ENCODE data around the gene HTR3A.

Gene HTR3A

GRCh38 chr11:114019046-114019445, 44.1 kb downstream of the HTR3A start:
- DNase-seq (ENCODE audit: low read depth), result no peak

- DNase-seq (ENCODE audit: low read depth), result no peak
These were observed 44.7 kb downstream of the HTR3A start for GRCh38 chr11:114019574-114019973.

GRCh38 chr11:114025329-114025907, 50.5 kb downstream of the HTR3A start:
- no peak for DNase-seq (ENCODE audit: low read depth)

- no peak for DNase-seq (ENCODE audit: low read depth)
These were observed 51.4 kb downstream of the HTR3A start for GRCh38 chr11:114026355-114026754.

GRCh38 chr11:114027391-114027790, 52.5 kb downstream of the HTR3A start:
- no peak for DNase-seq (ENCODE audit: low read depth)

GRCh38 chr11:114027926-114028325, 53.0 kb downstream of the HTR3A start:
- no peak for DNase-seq (ENCODE audit: low read depth)

GRCh38 chr11:114031246-114031966, 56.5 kb downstream of the HTR3A start:
- no peak for DNase-seq (ENCODE audit: low read depth)

GRCh38 chr11:114031967-114032320, 57.0 kb downstream of the HTR3A start:
- DNase-seq (ENCODE audit: low read depth), result no peak

GRCh38 chr11:114033066-114033465, 58.2 kb downstream of the HTR3A start:
- no peak for DNase-seq (ENCODE audit: low read depth)

GRCh38 chr11:114033572-114033971, 58.7 kb downstream of the HTR3A start:
- no peak for DNase-seq (ENCODE audit: low read depth)

GRCh38 chr11:114034956-114035355, 60.0 kb downstream of the HTR3A start:
- DNase-seq (ENCODE audit: low read depth), result no peak

- no peak for DNase-seq (ENCODE audit: low read depth)
These were observed 61.4 kb downstream of the HTR3A start for GRCh38 chr11:114036147-114036811.

- no peak for DNase-seq (ENCODE audit: low read depth)
These were observed 62.0 kb downstream of the HTR3A start for GRCh38 chr11:114036958-114037357.

GRCh38 chr11:114039551-114039950, 64.6 kb downstream of the HTR3A start:
- no peak for DNase-seq (ENCODE audit: low read depth)

Data from stimulated activated CD8-positive, alpha-beta memory T cell treated with anti-CD3 and anti-CD28 coated beads, Interleukin-12 subunit alpha, Interleukin-12 subunit beta, amount 100 ng/mL, for 1 hour (primary cell).